Stromal cell of bone marrow (primary cell): Measurements from ENCODE around the gene EIF4G1.

ENCODE experiments used
- DNase-seq: peaks from one replicate; pipeline ENCODE4 v3.0.0-alpha.2; 2012; ENCODE audit warnings: low read depth

EIF4G1 gene

DNA sequence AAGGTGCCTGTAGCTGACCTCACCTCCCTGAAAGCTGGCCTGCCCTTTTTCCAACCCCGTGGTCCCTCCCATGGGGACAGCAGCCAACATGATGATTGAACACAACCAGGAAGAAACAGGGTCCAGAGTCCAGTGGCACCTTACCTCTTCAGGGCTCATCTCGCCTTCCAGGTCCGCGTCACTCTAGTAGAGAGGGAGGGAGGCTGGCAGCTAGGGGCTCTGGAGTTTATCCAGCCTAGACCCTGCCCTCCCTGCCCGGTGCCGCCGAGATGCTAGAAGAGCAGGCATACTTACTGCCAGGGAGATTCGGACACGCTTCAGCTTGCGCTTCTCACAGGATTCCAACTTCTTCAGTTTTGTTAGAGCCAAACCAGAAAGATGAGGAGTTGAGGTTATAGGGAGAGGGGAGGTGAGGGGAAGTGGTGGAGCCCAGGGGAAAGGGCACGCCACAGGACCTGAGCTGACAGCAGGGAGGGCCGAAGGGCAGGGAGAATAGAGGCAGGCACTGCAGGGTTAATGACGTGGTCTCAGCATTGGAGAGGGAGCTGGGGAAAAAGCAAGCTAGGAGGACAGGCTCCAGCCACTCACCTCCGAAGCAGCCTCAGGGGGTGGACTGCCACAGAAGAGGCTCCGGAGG, 37.9 kb downstream of the EIF4G1 start:
- DNase-seq, result no peak

DNA sequence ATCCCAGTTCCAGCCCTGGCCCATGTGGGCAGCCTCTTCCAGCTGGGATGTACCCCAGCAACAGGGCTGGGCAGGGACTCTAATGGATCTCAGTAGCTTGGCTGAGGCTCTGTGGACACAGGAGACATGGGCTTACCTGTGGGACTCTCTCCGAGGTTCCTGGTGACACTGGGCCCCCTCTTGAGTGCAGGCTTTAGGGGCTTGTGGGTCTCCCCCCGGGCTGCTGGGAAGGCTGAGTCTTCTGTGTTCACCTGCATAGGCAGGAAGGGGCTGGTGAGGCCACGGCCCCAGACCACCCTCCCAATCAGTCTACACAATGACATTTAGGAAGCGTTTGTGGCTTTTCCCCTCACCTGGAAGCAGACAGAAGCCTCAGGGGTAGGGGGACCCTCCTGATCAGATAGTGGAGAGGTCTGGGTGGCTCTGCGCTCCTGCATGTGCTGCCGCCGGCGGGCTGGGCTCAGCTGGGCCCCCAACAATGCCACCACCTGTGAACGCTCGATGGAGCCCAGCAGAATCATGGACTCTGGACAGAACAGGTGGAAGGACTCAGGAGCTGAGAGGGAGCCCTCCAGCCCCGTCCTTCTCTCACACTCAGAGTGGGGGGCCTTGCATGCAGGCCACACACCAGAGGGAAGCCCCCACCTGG, 38.6 kb downstream of the EIF4G1 start:
- DNase-seq, result no peak

DNA sequence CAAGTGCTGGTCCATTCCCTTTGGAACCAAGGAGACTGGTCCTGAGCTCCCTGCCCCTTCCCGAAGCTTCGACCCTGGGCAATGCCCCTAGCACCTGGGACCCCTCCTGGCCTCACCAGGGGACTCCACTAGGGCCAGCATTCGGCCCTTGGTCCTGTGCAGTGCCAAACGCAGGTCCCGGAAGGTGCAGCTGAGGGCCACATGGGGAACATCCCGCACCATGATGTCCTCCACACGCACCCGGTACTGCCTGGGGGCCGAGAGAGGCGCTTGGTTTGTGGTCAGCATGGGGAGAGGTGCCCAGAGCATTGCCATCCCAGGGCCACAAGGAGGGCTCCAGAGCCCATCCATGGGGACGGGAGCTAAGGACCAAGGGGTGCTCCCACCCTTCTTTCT, 39.1 kb downstream of the EIF4G1 start:
- no peak for DNase-seq

DNA sequence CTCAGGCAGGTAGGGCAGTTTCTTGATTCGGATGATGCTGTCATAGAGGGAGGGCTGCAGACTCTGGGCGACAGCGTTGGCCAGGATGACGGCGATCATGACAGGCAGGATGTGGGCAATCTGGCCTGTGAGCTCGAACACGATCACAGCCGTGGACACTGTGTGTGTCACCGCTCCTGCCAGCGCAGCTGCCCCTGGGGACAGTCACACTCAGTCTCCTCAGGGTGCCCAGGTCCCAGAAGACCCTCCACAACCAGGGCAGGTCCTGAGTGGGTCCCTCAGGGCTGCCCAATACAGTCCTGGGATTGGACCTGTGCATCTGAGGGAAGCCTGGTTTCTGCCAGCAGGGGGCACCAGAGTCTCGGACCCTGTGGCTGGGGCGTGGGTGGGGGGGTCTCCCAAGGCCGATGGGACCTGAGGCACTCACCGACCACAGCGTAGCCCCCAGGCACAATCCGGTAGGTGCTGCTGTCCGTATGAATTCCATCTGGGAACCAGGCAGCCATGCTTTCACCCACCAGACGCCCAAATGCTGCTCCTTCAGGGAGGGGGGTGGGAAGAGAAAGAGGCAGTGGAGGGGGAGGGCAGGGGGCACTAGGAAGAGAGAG, 39.8 kb downstream of the EIF4G1 start:
- no peak for DNase-seq

DNA sequence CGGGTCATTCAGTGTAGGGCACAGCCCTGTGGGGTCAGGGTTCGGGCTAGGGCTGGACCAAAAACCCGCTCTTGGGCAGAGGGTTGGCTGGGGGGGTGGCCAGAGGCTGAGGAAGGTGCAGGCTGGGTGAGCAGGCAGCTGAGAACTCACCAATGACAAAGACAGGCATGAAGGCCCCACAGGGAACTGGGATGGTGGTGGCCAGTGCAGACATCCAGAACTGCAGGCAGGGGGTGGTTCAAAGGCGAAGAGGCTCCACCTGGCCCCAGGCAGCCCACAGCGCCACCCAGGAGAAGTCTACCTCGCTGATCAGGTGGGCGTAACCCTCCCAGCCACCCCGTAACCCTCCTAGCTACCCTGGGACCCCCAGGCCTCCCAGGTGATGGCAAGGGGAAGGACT, 40.3 kb downstream of the EIF4G1 start:
- no peak for DNase-seq

DNA sequence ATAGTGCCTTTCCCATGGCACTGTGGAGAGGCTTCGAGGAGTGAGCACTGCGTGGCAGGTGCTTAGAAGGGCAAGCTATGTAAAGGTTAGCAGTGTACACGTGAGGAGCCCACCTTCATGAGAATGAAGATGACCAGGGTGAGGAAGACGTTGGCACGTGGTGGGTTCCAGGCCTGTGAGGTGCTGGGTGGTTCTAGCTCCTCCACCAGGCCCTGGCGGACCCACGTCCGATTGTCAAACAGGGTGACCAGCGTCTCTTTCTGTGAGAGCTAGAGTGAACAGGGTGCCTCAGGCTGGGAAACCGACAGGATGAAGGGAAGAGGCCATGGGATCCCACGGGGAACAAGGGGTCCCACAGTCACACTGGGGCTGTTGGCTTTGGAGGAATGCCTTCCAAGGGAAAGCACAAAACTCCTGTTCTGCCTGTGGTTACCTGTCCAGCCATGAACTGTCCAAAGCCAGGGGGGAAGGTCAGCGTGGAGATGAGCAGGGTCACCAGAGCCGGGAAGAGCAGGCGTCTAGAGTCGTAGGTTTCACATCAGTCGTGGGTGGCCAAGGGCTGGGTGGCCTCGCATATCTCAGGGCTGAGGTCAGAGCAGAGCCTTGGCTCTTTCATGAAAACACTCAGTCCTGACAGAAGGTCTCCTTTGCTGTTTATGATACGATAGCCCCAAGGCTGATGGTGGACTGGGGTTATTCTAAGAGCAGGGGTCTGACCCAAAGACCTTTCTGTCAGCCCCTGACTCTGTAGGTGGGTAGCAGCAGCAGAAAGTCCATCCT, 41.0 kb downstream of the EIF4G1 start:
- DNase-seq, result no peak

DNA sequence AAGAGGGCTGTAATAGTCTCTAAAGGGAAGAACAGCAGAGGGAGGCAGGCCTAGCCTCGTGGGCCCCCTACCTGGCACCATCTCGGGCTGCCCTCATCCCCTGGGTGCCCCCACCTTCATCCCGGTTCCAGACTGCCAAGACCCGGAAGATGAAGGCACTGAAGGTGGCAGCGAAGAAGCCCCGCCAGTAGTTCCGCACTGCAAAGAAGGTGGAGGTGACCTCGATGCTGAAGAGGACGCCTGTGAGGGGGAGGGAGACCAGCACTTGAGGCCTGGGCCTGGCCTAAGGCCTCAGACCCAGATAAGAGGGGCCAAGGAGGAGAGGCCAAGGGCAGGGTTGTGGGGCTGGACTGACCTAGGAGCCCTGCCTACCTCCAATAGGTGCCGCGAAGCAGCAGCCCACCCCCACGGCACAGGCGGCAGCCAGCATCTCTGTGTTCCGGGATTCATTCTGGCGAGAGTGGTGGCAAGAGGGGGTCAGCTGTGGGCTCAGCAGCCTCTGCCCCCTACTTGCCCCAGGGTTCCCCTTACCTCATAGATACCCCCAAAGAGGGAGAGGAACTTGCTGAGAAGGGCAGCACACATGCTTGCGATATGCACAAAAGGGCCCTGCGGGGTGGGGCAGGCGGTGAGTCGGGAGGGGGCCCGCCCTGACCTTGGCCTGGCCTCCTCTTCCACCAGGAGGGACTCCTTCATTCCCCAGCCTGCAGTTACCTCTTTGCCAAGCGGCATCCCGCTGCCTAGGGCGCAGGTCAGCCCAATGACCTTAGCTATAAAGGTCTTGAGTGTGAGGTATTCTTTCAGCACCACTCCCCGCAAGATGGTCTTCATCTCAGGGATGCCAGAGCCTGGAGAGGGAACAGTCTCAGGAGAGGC, 43.1 kb downstream of the EIF4G1 start:
- no peak for DNase-seq

DNA sequence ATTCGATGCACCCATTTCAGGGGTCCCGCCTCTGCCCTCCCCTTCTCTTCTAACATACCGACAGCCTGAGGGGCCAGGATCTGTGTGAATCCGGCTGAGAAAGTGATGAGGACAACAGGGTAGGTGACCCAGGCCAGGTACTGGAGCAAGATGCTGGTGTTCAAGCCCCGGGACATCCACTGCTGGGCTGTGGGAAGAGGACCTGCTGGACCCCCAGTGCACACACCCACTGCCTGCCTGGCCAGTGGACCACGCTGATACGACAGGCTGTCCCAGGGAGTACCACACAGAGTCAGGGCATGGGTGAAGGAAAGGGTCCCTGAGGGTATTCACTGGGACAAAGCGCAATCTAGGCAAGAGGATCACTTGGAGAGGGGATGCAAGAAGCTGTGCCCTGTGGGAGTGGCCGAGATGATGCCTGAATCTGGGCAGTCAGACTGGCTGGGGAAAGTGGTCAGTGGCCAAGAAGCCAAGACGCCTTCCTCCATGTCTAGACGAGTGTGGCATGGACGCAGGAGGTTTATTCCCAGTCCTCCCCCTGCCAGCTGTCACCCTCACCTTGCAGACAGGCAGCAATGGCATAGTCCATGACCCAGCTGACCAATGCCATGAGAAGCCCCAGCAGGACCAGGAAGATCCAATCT, 43.8 kb downstream of the EIF4G1 start:
- no peak for DNase-seq

DNA sequence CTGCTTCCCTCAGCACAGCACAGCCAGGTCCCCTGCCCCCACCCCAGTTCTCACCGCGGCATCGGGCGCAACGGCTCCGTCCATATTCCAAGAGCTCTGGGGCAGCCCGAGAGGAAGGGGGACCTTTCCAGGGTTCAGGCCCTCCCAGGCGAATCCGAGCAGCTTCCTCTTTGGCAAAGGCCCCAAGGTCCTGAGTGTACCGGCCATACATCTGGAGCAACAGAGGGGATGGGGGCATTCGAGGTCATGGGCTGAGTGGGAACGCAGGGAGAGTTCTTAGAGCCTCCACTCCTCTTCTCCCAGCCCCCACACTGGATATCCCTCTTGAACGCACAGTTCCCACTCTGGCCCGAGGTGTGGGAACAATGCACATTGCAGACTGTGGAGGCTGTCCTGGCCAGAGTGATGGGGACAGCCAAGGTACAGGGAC, 44.5 kb downstream of the EIF4G1 start:
- no peak for DNase-seq

DNA sequence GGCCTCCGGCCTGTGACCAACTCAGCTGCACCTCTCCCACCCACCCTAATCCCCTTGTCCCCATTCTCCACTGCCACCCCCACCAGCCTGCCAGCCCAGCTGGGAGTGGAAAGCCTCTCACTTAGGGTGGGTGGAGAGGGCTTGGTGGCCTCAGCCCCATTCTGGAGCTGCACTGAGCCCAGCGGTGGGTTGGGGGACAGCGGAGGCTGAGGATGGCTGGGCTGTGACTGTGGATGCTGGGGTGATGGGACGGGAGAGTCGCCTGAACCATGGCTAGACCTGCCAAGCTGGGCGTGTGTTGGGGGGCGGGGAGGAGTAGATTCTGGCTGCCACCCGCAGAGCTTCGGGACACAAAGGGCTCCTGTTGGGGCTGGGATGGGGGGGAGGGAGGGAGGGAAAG, 45.2 kb downstream of the EIF4G1 start:
- no peak for DNase-seq

DNA sequence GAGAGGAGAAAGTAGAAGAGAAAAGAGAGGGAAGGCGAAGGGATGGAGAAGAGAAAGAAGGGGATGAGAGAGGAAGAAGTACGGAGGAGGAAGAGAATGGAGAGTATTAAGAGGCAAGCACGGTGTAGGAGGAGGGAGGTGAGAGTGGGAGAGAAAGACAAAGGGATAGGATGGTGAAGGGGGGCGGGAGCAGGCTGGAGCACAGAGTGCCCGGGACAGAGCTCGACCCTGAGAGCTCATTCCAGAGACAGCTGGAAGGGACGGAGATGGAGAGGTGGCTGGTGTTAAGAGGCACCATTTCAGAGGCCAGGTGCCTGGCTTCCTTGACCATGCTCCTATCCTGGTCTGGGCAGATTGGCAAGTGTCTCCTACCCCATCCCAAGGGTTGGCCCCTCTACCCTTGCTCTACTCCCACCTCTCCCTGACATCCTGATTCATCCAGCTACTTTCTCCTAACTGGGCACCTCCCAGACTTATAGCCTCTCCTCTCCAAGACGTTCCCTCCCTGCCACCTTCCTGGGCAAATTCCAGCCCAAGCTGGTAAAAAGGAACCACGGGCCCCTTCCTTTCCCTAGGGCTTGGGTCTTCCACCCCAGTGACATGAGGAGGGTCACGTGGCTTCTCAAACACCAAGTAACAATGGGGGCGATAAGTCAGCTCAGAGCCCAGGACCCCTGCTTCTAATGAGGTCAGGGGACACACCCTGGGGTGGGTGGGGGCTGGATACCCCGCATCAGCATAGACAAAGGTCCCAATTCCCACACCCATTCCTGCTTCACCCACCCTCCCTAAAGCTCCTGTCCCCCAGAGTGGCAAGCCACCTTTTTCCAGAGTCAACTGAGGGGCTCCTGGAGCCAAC, 45.9 kb downstream of the EIF4G1 start:
- no peak for DNase-seq

DNA sequence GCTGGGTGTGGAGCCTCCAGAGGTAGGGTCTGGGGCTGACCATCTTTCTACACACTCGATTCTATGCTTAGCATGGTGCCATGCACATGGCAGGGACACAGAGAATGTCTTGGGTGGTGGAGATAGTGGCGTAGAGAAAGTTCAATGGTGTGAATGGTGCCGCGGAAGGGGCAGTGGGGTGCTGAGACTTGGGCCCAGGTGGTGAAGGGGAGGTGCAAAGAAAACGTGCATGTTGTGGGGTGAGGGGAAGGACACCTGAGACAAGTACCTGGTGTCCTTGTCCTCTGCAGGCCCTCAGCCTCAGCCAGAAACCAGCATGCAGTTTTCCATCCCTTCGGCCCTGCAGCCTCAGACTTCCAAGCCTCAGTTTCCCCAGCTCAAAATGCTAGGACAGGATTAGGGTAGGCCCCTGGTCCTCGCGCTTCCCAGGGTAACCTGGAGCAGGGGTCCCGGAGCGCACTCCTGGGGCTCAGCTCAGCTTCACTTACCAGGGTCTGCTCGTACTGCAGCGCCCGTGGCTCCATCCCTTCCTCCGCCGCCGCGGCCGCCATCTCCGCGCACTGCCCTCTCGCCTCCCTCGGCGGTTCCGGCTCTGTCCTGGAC, 46.6 kb downstream of the EIF4G1 start:
- DNase-seq, result no peak

DNA sequence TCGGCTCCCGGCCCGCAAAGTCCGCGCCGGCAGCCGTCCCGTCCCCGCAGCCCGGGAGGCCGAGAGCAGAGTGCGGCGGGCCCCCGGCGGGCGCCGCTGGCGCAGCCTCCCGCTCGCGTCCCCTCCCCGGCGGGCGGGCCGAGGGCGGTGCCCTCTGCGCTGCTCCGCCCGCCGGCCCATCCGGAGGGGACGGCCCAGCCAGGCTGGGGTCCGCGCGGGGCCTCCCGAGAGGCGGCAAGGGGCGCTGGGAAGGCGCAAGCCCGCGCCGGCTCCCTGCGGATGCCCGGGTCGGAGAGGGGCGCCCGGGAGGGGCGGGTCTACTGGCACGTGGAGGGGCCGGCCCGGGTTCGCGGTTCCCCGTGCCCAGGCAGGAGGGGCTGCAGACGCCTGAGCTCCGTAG, 47.1 kb downstream of the EIF4G1 start, which contains the start of the genes CLCN2 and POLR2H:
Gene CLCN2 (minus strand): TSS at position 74 of the 400 bp plus-strand sequence. CDS start 126 bp downstream, outside the sequence.
Gene POLR2H (plus strand): TSS at position 179 of the 400 bp plus-strand sequence. CDS start 1,783 bp downstream, outside the sequence.
- DNase-seq, result no peak

DNA sequence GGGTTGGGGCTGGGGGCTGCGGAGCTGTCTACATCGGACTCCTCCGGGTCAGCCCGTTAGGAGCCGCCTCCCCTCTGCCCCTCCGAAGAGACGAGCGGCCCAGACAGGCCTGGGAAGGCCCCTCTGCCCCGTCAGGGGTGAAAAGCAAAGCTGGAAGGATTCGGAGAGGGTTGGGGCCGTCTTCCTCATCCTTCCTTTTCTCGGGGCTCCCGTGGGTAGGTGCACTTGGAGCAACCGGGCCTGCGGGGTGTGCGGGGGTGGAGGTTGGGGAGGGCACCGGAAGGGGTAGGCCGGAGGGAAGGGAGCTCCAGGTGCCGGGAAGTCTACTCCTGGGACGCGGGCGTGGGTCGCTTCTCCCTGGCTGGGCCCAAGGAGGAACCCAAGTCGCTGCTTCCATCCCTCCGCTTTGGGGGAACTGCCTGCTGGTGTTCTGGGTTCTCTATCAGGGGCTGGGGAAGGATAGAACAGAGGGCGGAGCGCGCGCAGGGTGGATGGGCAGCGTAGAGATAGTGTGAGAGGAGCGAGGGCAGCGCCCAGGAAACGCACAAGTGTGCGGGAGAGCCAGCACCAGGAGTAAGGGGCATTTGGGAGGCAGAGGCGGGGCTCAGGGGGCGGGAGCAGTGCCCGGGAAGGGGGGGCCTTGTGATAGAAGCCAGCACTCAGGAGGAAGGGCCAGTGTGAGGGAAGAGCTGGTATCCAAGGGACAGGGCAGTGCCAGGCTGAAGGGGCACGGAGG, 47.7 kb downstream of the EIF4G1 start:
- DNase-seq, result peak; percentile 34

DNA sequence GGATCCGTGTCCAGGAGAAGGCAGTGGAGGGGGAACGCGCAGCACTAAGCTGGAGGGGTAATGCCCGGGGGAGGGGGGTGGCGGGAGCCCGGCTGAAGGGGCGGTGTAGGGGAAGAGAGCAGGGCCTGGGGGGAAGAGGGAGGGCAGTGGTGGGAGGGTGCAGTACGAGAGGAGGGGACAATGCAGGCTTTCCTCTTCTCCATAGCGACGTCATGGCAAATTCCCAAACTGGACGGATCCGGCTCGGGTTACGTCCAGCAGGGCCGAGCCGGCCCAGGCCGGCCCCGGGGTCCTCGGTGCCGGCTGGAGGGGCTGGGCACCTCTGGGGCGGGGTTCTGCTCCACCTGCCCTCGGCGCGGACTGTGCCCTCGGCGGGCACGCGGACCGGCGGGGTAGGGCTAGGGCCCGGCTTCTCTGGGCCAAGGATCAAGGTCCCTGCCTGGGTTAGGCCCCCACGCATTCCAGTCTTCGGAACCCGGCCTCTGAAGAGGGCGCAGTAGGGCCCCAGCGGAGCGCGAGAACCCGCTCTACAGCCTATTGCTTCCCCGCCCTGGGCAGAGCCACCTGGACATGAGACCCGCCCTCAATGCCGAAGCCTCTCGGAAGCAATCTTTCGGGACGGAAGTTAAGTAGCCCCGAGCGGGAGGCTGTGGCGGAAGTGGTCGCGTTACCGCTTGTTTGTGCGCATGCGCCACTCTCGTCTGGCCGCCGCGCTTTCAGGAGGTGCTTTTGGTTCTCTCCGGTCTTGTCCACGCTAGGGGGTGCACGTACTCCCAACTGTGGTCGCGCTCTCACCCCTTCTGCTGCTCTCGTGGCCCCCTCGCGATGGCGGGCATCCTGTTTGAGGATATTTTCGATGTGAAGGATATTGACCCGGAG, 48.5 kb downstream of the EIF4G1 start:
- peak; percentile 93 for DNase-seq

DNA sequence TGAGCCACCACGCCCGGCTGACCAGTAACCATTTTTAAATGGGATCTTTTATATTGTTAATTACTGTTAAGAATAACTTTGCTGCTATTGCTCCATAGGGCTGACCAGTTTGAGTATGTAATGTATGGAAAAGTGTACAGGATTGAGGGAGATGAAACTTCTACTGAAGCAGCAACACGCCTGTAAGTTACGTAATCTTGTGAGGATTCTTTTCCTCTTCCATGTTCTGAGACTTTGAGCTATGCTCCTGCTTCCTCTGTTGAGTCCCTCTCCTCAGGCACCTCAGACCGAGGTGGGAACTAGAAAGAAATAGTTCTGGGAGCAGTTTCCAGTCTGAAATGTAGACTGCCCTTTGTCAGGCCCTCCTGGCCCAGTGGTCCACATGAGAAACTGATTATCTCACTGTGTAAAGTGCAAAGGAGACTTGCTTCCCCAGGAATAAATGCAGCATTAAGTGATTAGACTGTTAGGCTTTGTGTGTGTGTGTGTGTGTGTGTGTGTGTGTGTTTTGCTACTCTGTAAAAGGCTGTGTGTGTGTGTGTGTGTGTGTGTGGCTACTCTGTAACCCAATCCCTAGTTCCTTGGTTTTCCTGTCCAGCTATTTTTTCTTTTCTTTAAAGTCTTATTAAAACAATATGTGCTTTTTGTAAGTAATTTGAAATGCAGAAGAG, 52.3 kb downstream of the EIF4G1 start:
- DNase-seq, result peak; percentile 58

DNA sequence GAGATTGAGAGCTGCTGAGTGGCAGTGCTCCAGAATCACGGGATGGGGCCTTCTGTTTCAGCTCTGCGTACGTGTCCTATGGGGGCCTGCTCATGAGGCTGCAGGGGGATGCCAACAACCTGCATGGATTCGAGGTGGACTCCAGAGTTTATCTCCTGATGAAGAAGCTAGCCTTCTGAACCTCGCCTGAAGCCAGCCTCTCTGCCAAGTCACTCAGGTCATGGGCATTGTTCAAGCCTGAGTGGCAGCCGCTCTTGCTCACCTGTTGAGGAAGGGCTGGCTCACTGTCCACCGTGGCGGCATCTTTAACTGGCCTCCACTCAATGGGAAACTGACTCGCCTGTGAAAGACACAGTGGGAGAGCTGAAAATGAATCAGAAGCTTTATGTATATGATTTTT, 53.7 kb downstream of the EIF4G1 start:
- no peak for DNase-seq
